Measurements from ENCODE around the gene RASL10B.

DNA sequence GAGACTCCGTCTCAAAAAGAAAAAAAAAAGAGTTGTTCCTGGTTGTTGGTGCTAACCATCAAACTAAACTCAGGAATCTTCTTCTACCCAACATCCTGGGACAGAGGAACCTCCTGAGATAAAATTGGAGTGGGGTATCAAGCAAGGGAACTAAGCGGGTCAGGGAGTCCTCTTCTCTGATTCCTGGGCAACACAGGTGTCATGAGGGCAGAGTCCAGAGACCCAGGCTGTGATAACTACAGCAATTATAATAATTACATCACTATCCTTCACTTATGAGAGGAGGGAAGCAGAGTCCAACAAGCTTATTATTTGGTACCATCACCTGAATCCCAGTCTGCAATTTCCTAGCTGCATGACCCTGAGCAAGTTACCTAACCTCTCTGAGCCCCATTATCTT, 37.4 kb downstream of the RASL10B start:
- TF ChIP-seq, protein P1, sequence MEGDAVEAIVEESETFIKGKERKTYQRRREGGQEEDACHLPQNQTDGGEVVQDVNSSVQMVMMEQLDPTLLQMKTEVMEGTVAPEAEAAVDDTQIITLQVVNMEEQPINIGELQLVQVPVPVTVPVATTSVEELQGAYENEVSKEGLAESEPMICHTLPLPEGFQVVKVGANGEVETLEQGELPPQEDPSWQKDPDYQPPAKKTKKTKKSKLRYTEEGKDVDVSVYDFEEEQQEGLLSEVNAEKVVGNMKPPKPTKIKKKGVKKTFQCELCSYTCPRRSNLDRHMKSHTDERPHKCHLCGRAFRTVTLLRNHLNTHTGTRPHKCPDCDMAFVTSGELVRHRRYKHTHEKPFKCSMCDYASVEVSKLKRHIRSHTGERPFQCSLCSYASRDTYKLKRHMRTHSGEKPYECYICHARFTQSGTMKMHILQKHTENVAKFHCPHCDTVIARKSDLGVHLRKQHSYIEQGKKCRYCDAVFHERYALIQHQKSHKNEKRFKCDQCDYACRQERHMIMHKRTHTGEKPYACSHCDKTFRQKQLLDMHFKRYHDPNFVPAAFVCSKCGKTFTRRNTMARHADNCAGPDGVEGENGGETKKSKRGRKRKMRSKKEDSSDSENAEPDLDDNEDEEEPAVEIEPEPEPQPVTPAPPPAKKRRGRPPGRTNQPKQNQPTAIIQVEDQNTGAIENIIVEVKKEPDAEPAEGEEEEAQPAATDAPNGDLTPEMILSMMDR (IDR thresholded peaks at IDR 0.05; ENCODE audit: insufficient read depth, low read length, poor library complexity, severe bottlenecking) = no peak
- no peak for TF ChIP-seq EZH2phosphoT487 (conservative IDR thresholded peaks at IDR 0.05; ENCODE audit: low read length)

All from SU-DHL-6 (cell line).